A549 (cell line): ENCODE measurements around the gene MMP8.

Experiments used
- CBX8 ChIP-seq: fragments of 200-600 bp; sonication (generic); IDR thresholded peaks from 2 replicates; pipeline ENCODE4 v1.6.1; 2016
- KDM1A ChIP-seq: fragments of 200-600 bp; sonication (generic); IDR thresholded peaks from 2 replicates; pipeline ENCODE4 v1.6.1; 2016; ENCODE audit warnings: low read depth, mild to moderate bottlenecking
- POLR2A ChIP-seq: IDR thresholded peaks from 2 replicates; pipeline ENCODE4 v1.6.1; 2012; ENCODE audit warnings: mild to moderate bottlenecking, low read length
- RFX5 ChIP-seq: fragments of 450-650 bp; IDR thresholded peaks from 2 replicates; pipeline ENCODE4 v1.7.1; 2014; ENCODE audit warnings: antibody characterized with exemption, mild to moderate bottlenecking, moderate library complexity

- TF ChIP-seq KDM1A: no peak
- TF ChIP-seq POLR2A: no peak
- no peak for TF ChIP-seq CBX8
- TF ChIP-seq RFX5: no peak
Observed at GRCh38 chr11:102709201-102709945, 15.4 kb downstream of the MMP8 start.
